Measurements from ENCODE around the gene NR3C2. TPM values are rescaled to one million over a fixed set of nuclear protein-coding genes. Genes with fewer than 3 reads are reported as not detected.

NR3C2 gene
- total RNA-seq, 2 experiments from 2014 or later = 2.0 to 5.2 TPM

DNA sequence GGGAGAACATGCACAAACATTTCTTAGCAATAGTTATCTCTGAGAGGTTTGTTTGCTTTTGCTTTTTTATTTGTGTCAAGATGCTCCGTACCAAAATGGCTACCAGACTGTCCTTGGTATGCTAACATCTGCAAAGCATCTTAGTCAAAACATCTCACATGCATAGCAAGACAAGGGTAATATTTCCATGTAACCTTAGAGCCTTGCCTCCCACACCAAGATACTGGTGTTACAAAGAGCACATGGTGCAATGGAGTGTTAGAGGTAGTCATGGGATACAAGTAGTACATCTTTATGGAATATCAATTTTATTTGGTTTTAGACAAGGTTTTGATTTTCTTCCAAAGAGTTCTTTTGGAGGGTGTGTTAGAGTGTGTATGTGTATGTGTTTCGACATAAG is 109.7 kb downstream of the NR3C2 start:
- Histone ChIP-seq H3K9me3 (ENCODE audit: low read length) (no peaks in the 10 kb centered on the region), H3K9me2 (ENCODE audit: insufficient read depth, low read length) (no peaks in the 10 kb centered on the region), H3K79me2 (ENCODE audit: insufficient read depth, low read depth, low read length) (no peaks in the 10 kb centered on the region), H3K4me2 (ENCODE audit: low read length) (no peak overlapping the region), H3K4me3 (ENCODE audit: low read depth, low read length, poor library complexity, severe bottlenecking) (no peak overlapping the region), H3K36me3 (ENCODE audit: insufficient read depth, low read length) (no peaks in the 10 kb centered on the region), H2AFZ (ENCODE audit: low read length) (no peak overlapping the region), H3K4me1 (ENCODE audit: insufficient read depth, low read length, poor library complexity, severe bottlenecking) (no peaks in the 10 kb centered on the region), H4K20me1 (ENCODE audit: insufficient read depth, low read length) (no peaks in the 10 kb centered on the region), H3K27ac (ENCODE audit: low read depth, low read length, poor library complexity, severe bottlenecking) (no peak overlapping the region)
- intact Hi-C loops (cut with micrococcal nuclease; ENCODE audit: unreplicated experiment) = no loop called here
- ChIA-PET CTCF (ENCODE audit: unreplicated experiment) (no interaction called here), POLR2A (interaction anchor here (1.1 kb wide), 1 partner anchor 15 kb away, joined by 3 read pairs; no protein-coding TSS in a partner anchor)
- no peak for DNase-seq (ENCODE audit: low spot score)
- no TSS peak for BruUV-seq (replicated peaks)
- TF ChIP-seq EZH2phosphoT487 (IDR thresholded peaks at IDR 0.05; ENCODE audit: borderline replicate concordance, low read depth, low read length) = no peak
- TF ChIP-seq, protein P1, sequence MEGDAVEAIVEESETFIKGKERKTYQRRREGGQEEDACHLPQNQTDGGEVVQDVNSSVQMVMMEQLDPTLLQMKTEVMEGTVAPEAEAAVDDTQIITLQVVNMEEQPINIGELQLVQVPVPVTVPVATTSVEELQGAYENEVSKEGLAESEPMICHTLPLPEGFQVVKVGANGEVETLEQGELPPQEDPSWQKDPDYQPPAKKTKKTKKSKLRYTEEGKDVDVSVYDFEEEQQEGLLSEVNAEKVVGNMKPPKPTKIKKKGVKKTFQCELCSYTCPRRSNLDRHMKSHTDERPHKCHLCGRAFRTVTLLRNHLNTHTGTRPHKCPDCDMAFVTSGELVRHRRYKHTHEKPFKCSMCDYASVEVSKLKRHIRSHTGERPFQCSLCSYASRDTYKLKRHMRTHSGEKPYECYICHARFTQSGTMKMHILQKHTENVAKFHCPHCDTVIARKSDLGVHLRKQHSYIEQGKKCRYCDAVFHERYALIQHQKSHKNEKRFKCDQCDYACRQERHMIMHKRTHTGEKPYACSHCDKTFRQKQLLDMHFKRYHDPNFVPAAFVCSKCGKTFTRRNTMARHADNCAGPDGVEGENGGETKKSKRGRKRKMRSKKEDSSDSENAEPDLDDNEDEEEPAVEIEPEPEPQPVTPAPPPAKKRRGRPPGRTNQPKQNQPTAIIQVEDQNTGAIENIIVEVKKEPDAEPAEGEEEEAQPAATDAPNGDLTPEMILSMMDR (conservative IDR thresholded peaks at IDR 0.05; ENCODE audit: low read length) = no peak

GRCh38 chr4:148330724-148331123 is 111.5 kb downstream of the NR3C2 start:
- Histone ChIP-seq H3K4me1 (ENCODE audit: insufficient read depth, low read length, poor library complexity, severe bottlenecking) (no peaks in the 10 kb centered on the region), H3K79me2 (ENCODE audit: insufficient read depth, low read depth, low read length) (no peaks in the 10 kb centered on the region), H3K36me3 (ENCODE audit: insufficient read depth, low read length) (no peaks in the 10 kb centered on the region), H2AFZ (ENCODE audit: low read length) (no peak overlapping the region), H3K27ac (ENCODE audit: low read depth, low read length, poor library complexity, severe bottlenecking) (no peak overlapping the region), H3K4me3 (ENCODE audit: low read depth, low read length, poor library complexity, severe bottlenecking) (no peak overlapping the region), H4K20me1 (ENCODE audit: insufficient read depth, low read length) (no peaks in the 10 kb centered on the region), H3K4me2 (ENCODE audit: low read length) (no peak overlapping the region), H3K9me2 (ENCODE audit: insufficient read depth, low read length) (no peaks in the 10 kb centered on the region), H3K9me3 (ENCODE audit: low read length) (no peaks in the 10 kb centered on the region)
- TF ChIP-seq, protein P1 (conservative IDR thresholded peaks at IDR 0.05; ENCODE audit: low read length) = no peak
- no peak for TF ChIP-seq EZH2phosphoT487 (IDR thresholded peaks at IDR 0.05; ENCODE audit: borderline replicate concordance, low read depth, low read length)
- intact Hi-C loops (cut with micrococcal nuclease; ENCODE audit: unreplicated experiment) = no loop called here
- BruUV-seq (replicated peaks) = no TSS peak
- no peak for DNase-seq (ENCODE audit: low spot score)
- POLR2A ChIA-PET = no interaction called here
- CTCF ChIA-PET (ENCODE audit: unreplicated experiment) = no interaction called here

DNA sequence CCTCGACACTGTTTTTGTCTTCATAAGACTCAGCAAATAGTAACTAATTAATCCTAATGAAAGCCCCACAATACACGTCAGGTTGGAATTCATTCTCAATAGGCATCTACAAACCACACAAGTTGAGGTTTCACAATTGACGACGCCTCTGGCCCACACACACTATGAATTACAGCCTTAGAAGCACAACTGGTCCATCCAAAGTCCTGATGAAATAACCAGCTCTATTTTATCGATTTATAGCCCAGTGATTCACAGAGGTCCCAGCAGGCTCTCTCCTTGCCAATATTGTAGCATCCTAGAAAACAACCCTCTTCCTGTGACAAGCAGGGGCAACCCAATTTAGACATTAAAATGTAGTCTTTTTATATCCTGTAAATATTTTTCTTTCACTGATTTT is 112.1 kb downstream of the NR3C2 start:
- BruUV-seq (replicated peaks) = no TSS peak
- H3K27ac ChIP-seq (ENCODE audit: low read depth, low read length, poor library complexity, severe bottlenecking) = no peak overlapping the region
- no peak for TF ChIP-seq EZH2phosphoT487 (IDR thresholded peaks at IDR 0.05; ENCODE audit: borderline replicate concordance, low read depth, low read length)
- TF ChIP-seq, protein P1 (conservative IDR thresholded peaks at IDR 0.05; ENCODE audit: low read length) = no peak
- no peaks in the 10 kb centered on the region for H4K20me1 ChIP-seq (ENCODE audit: insufficient read depth, low read length)
- no peaks in the 10 kb centered on the region for H3K79me2 ChIP-seq (ENCODE audit: insufficient read depth, low read depth, low read length)
- H2AFZ ChIP-seq (ENCODE audit: low read length) = no peak overlapping the region
- DNase-seq (ENCODE audit: low spot score) = no peak
- no peaks in the 10 kb centered on the region for H3K4me1 ChIP-seq (ENCODE audit: insufficient read depth, low read length, poor library complexity, severe bottlenecking)
- H3K9me3 ChIP-seq (ENCODE audit: low read length) = no peaks in the 10 kb centered on the region
- CTCF ChIA-PET (ENCODE audit: unreplicated experiment) = no interaction called here
- no peaks in the 10 kb centered on the region for H3K9me2 ChIP-seq (ENCODE audit: insufficient read depth, low read length)
- POLR2A ChIA-PET = interaction anchor here (0.6 kb wide), 1 partner anchor 16 kb away, joined by 3 read pairs; no protein-coding TSS in a partner anchor
- H3K4me2 ChIP-seq (ENCODE audit: low read length) = no peak overlapping the region
- no peak overlapping the region for H3K4me3 ChIP-seq (ENCODE audit: low read depth, low read length, poor library complexity, severe bottlenecking)
- intact Hi-C loops (cut with micrococcal nuclease; ENCODE audit: unreplicated experiment) = no loop called here
- H3K36me3 ChIP-seq (ENCODE audit: insufficient read depth, low read length) = no peaks in the 10 kb centered on the region

Data from OCI-LY7 (cell line).